WI38 (cell line): ENCODE measurements around the gene RACGAP1.

ENCODE experiments used
- H3K4me3 ChIP-seq: 2 replicates; pipeline ENCODE4 v1.5.1; 2011; ENCODE audit warnings: low read depth, mild to moderate bottlenecking, control low read depth, low read length
- TF ChIP-seq, protein P1 (sequence below): IDR thresholded peaks from 2 replicates; pipeline ENCODE4 v1.5.1; 2012; ENCODE audit warnings: low read depth, mild to moderate bottlenecking, control low read depth, low read length

The RACGAP1 gene

DNA sequence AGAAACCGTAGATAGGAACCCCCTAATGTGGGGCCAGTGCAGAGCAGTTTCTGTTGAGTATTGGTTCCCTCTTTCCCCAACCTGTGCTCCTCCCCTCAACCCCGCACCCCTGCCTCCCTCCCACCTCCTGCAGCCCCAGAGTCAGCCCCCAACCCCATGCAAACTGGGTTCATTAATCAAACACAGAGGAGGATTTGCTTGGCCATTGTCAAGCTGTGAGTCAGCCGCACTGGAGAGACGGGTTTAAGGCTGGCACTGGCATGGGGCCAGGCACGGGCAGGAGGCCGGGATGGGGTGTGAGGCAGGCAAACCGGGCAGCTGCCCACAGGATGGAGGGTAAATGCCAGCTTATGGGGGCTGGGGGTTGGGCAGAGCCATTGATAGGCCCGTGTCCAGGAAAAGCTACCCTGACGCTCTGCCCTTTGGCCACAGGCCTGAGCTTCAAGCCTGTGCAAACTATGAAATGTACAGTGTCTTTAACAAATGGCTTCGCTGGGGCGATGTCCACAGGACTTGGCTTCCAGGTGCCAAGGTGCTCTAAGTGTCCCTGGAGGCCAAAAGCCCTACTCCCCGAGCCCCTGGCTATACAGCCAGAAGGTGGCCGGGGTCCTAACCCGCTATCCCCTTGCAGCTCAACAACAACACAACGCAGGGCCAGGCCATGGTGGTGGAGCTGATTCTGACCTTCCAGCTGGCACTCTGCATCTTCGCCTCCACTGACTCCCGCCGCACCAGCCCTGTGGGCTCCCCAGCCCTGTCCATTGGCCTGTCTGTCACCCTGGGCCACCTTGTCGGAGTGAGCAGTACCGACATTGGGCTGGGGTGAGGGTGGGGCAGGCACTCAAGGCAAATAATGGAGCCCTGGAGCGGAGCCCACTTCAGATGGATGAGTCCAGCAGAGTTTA, 62.2 kb downstream of the RACGAP1 start:
- TF ChIP-seq, protein P1, sequence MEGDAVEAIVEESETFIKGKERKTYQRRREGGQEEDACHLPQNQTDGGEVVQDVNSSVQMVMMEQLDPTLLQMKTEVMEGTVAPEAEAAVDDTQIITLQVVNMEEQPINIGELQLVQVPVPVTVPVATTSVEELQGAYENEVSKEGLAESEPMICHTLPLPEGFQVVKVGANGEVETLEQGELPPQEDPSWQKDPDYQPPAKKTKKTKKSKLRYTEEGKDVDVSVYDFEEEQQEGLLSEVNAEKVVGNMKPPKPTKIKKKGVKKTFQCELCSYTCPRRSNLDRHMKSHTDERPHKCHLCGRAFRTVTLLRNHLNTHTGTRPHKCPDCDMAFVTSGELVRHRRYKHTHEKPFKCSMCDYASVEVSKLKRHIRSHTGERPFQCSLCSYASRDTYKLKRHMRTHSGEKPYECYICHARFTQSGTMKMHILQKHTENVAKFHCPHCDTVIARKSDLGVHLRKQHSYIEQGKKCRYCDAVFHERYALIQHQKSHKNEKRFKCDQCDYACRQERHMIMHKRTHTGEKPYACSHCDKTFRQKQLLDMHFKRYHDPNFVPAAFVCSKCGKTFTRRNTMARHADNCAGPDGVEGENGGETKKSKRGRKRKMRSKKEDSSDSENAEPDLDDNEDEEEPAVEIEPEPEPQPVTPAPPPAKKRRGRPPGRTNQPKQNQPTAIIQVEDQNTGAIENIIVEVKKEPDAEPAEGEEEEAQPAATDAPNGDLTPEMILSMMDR: no peak
- H3K4me3 ChIP-seq: no peak overlapping the region

DNA sequence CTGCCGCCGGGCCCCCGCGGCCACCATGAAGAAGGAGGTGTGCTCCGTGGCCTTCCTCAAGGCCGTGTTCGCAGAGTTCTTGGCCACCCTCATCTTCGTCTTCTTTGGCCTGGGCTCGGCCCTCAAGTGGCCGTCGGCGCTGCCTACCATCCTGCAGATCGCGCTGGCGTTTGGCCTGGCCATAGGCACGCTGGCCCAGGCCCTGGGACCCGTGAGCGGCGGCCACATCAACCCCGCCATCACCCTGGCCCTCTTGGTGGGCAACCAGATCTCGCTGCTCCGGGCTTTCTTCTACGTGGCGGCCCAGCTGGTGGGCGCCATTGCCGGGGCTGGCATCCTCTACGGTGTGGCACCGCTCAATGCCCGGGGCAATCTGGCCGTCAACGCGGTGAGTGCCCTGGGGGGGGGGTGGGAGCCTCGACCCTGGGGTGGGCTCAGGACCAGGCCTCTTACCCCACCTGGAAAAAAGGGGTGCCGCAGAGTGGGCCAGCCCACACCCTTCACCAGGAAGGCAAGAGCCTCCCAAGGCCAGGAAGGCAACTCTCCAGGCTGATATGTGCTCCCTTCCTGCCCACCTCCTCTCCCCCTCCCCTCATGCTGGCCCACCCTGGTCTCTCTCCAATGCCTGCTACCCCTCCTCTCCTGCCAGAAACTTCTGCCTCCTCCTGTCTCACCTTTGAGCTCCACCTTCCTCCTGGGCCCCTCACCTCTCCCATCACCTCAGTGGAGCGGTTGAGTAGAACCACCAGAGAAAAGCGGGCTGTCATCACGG, 63.1 kb downstream of the RACGAP1 start:
- H3K4me3 ChIP-seq: no peak overlapping the region
- TF ChIP-seq, protein P1: no peak

DNA sequence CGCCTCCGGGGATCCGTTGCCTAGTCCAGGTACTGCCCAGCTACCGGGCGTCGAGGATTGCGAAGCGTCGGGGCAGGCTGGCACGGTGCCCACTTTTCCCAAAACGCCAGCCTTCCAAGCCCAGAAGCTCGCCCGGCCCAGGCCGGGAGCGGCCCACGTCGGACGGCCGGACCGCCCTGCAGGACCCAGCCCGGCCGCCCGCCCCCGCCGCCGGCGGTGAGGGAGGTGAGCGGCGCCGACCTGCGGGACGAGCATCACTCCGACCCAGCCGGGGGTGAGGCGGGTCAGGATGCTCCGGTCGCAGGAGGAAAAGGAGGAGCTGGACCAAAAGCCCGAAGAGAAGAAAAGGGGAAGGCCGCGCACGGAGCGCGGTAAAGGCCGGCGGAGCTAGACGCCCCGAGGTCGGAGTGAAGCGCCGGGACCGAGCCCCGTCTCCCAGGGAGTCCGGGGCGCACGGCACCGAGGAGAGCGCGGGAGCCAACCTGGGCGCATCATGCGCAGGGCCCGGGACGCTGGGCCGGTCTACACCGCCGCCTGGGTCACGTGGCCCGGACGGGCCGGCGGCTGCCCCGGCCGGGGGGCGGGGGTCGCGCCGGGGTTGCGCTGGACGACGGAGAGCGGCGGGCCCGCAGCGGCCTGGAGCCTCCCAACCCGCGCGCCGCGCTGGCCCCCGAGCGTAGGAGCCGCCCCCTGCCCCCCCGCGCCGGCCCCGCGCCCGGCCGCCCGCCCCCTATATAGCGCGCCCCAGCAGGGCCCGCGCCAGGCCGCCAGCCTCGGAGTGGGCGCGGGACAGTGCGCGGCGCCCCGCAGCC, 64.0 kb downstream of the RACGAP1 start, which contains the start of gene AQP5:
Gene AQP5 (plus strand): TSS at position 762 of the 812 bp plus-strand sequence. CDS start 146 bp downstream, outside the sequence.
- TF ChIP-seq, protein P1: no peak
- no peak within 1 kb of the TSS; the same call in 1 of the 2 replicates for H3K4me3 ChIP-seq

DNA sequence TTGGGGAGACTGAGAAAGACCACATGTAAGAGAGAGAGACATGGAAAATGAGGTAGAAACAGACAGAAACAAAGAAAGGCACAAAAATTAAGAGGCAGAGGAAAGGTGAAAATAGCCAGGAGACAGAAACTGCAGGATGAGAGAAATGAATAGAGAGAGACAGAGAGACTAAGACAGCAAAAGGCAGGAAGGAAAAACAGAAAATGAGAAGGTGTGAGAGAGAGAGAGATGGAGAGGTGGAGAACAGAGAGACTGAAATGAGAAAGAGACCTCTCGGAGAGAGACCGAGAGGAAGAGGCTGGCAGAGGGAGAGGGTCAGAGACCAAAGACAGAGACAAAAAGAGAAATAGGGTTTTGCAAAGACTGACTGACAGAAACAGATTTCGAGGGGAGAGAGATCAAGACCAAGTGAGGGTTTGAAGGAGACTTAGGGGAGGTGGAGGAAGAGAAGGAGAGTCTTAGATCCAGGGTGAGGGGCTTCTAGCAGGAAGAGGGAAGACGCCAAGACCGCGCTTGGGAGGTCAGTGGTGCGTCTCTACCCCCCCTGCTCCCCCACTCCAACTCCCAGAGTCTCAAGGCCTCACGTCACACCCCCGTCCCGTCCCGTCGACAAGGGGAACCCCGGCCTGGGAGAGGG, 64.7 kb downstream of the RACGAP1 start:
- TF ChIP-seq, protein P1: no peak
- H3K4me3 ChIP-seq: no peak overlapping the region

DNA sequence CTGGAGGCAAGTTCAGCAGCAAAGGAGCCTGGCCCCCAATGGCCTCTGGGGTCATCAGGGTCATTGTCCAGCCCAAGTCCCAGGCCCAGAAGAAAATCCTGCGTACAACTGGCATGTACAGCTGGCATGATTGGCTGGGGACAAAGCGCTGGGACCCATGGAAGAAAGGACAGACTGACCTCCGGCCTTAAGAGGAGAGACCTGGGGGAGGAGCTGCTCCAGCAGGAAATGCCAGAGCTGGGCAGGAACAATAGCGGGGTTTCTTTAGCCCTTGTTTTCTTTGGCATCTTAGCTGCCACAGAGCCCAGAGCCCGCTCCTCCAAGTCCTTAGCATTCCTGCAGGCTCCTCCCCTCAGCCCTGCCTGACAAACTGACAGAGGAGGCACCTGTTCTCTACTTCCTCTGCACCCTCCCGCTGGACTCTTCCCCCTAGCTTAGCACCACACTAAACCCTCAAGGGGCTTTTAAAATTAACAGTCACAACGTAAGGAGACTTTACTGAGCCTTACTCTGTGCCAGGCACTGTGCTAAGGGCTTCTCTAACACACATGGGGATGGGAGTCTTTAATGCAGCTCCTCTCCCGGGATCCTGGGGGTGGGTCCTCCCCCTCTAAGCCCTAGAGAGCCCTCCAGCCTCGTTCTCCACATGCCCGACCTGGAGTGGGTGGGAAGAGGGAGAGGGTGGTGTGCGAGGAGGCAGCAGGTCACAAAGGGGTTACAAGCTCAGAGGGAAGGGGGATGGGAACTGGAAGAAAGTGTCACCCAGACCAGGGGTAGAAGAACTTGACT, 65.4 kb downstream of the RACGAP1 start:
- no peak overlapping the region for H3K4me3 ChIP-seq

More for the DNA sequence above, 65.4 kb downstream of the RACGAP1 start:
- TF ChIP-seq, protein P1: no peak
